Renal cortical epithelial cell (primary cell): Measurements from ENCODE around the gene C3orf85. TPM values are rescaled to one million over a fixed set of nuclear protein-coding genes. Genes with fewer than 3 reads are reported as not detected.
"Not testable (repeated sequence)": the region's sequence is repeated elsewhere in the genome, so short reads cannot be mapped to it uniquely, and the experiment has no call there.

Source experiments
- DNase-seq: peaks from one replicate; pipeline ENCODE4 v3.0.0-alpha.2; 2011; ENCODE audit warnings: low read depth
- total RNA-seq: library from RNA; depleted of rRNA; stranded (reverse); fragments of >200 nt; gene quantifications from 2 replicates; pipeline ENCODE4 v1.2.3, GENCODE V29; 2014

Gene C3orf85
- total RNA-seq: not detected in 2 replicates

- no peak for DNase-seq
Observed at GRCh38 chr3:109136523-109136922, at the start of gene C3orf85. C3orf85 (plus strand) TSS chr3:109136719; CDS start chr3:109136848, 129 bp downstream.

GRCh38 chr3:109089265-109089664 lies 47.3 kb upstream of the C3orf85 start:
- DNase-seq: no peak

GRCh38 chr3:109091846-109092245 lies 44.7 kb upstream of the C3orf85 start:
- DNase-seq: peak; percentile 5

- DNase-seq: no peak
Observed at GRCh38 chr3:109093561-109093960, 43.0 kb upstream of the C3orf85 start.

- no peak for DNase-seq
Observed at GRCh38 chr3:109095166-109095565, 41.4 kb upstream of the C3orf85 start.

GRCh38 chr3:109098079-109098644 lies 38.4 kb upstream of the C3orf85 start:
- peak; percentile 32 for DNase-seq

- DNase-seq: no peak
Observed at GRCh38 chr3:109109574-109109973, 26.9 kb upstream of the C3orf85 start.

GRCh38 chr3:109112946-109113760 lies 23.4 kb upstream of the C3orf85 start:
- DNase-seq: no peak

- DNase-seq: no peak
Observed at GRCh38 chr3:109114746-109115145, 21.8 kb upstream of the C3orf85 start.

- DNase-seq: no peak
Observed at GRCh38 chr3:109115451-109115850, 21.1 kb upstream of the C3orf85 start.

GRCh38 chr3:109116031-109116430 lies 20.5 kb upstream of the C3orf85 start:
- no peak for DNase-seq

- no peak for DNase-seq
Observed at GRCh38 chr3:109117939-109118338, 18.6 kb upstream of the C3orf85 start, which contains the start of gene MORC1. MORC1 (minus strand) TSS chr3:109118134; CDS start chr3:109118059, 75 bp downstream.

GRCh38 chr3:109118584-109118983 lies 17.9 kb upstream of the C3orf85 start:
- DNase-seq: no peak

GRCh38 chr3:109122690-109123089 lies 13.8 kb upstream of the C3orf85 start:
- no peak for DNase-seq

- peak; percentile 61 for DNase-seq
Observed at GRCh38 chr3:109125902-109126301, 10.6 kb upstream of the C3orf85 start.

GRCh38 chr3:109127553-109127952 lies 9.0 kb upstream of the C3orf85 start:
- no peak for DNase-seq

GRCh38 chr3:109131276-109131675 lies 5.2 kb upstream of the C3orf85 start:
- DNase-seq: peak; percentile 61

- peak; percentile 79 for DNase-seq
Observed at GRCh38 chr3:109132801-109133473, 3.6 kb upstream of the C3orf85 start.

- not testable (repeated sequence) for DNase-seq
Observed at GRCh38 chr3:109133474-109133816, 3.1 kb upstream of the C3orf85 start.

GRCh38 chr3:109137761-109138160 lies 1.2 kb downstream of the C3orf85 start:
- peak; percentile 79 for DNase-seq

GRCh38 chr3:109140318-109140717 lies 3.8 kb downstream of the C3orf85 start:
- DNase-seq: no peak

- no peak for DNase-seq
Observed at GRCh38 chr3:109143646-109144045, 7.1 kb downstream of the C3orf85 start.

- no peak for DNase-seq
Observed at GRCh38 chr3:109149078-109149477, 12.6 kb downstream of the C3orf85 start.
